AG04449 (cell line): ENCODE measurements around the gene DMD.

ENCODE experiments used
- CTCF ChIA-PET: fragments of 350-600 bp; formaldehyde crosslinking; extraction: SDS; loops from one replicate; lab custom pipeline; 2021; ENCODE audit warnings: antibody characterized with exemption; lab: Yijun Ruan, JAX
- POLR2A ChIA-PET: fragments of 400-600, 350-600 bp; formaldehyde crosslinking; extraction: SDS; loops from one replicate; lab custom pipeline; 2020; ENCODE audit warnings: antibody characterized with exemption, inconsistent platforms; lab: Yijun Ruan, JAX
- DNase-seq: peaks from one replicate; pipeline ENCODE4 v3.0.0-alpha.2; 2010; ENCODE audit warnings: low read depth, low spot score
- H3K4me3 ChIP-seq: 2 replicates; pipeline ENCODE4 v1.5.1; 2011; ENCODE audit warnings: low read depth, mild to moderate bottlenecking, control low read depth, low read length
- TF ChIP-seq, protein P1 (sequence below): IDR thresholded peaks from one replicate; pipeline ENCODE4 v1.5.1; 2011; ENCODE audit warnings: mild to moderate bottlenecking, moderate library complexity, low read length, control low read depth, inconsistent platforms; ENCODE audit not compliant: insufficient read depth; ENCODE audit errors: missing control alignments

DMD gene

DNA sequence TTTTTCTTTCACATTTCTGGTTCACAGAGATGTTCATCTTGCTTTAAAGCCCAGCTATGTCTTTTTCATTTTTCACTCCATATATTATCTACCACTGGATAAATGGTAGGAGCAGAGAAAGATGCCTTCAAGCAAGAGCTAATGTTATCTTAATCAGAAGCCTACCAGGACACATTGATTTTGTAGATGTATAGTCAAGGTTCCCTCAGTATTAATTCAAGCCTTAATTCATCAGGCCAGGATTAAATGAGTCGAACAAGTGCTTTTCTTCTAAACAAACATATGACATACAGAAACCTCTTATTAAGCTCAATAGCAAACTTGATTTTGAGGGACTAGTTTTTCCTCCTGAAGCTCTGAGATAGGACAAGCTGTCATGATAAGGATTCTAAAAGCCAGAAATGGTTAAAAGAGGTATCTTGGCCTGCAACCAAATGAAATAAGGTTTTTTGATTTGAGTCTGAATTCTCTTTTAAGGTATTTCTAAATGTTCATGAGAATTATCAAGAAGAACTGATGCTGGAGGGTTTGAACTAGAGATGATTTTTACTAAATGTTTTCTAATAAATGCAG lies 2057.8 kb downstream of the DMD start:
- CTCF ChIA-PET = no interaction called here
- POLR2A ChIA-PET = no interaction called here
- DNase-seq = no peak

DNA sequence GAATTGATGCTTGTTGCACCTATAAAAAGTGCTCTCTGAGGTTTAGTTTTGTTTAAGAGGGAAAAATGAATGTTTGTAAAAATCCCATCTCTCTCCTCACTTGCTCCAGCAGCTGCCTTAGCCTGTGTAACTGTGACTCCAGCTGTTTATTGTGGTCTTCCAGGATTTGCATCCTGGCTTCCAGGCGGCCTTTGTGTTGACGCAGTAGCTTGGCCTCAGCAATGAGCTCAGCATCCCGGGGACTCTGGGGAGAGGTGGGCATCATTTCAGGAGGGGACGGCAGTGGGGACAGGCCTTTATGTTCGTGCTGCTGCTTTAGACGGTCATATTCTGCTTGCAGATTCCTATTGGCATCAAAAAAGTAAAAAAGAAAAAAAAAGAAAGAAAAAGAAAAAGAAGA lies 2064.2 kb downstream of the DMD start:
- TF ChIP-seq, protein P1, sequence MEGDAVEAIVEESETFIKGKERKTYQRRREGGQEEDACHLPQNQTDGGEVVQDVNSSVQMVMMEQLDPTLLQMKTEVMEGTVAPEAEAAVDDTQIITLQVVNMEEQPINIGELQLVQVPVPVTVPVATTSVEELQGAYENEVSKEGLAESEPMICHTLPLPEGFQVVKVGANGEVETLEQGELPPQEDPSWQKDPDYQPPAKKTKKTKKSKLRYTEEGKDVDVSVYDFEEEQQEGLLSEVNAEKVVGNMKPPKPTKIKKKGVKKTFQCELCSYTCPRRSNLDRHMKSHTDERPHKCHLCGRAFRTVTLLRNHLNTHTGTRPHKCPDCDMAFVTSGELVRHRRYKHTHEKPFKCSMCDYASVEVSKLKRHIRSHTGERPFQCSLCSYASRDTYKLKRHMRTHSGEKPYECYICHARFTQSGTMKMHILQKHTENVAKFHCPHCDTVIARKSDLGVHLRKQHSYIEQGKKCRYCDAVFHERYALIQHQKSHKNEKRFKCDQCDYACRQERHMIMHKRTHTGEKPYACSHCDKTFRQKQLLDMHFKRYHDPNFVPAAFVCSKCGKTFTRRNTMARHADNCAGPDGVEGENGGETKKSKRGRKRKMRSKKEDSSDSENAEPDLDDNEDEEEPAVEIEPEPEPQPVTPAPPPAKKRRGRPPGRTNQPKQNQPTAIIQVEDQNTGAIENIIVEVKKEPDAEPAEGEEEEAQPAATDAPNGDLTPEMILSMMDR = no peak
- CTCF ChIA-PET = no interaction called here
- POLR2A ChIA-PET = no interaction called here
- H3K4me3 ChIP-seq = no peak overlapping the region
- DNase-seq = no peak

More for the DNA sequence above, 2057.8 kb downstream of the DMD start:
- H3K4me3 ChIP-seq = no peak overlapping the region
- TF ChIP-seq, protein P1 = no peak

DNA sequence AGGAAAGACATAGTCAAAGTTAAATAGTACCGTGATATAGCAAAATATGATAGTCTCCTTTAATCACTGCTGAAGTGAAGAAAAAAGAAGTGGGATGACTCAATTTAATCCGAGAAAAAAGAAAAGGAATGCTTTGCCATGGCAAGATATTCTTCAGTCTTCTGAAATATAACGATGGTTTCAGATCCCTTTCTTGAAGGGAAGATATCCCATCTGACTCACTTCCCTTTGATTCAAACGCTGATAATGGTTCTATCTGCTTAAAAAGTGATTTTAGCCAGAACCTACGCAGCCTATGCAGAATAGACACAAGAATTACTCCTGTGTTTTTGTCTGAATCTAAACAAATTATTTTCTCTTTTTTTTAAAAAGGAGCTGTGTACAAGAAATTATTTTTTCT lies 2071.4 kb downstream of the DMD start:
- CTCF ChIA-PET = no interaction called here
- DNase-seq = no peak
- TF ChIP-seq, protein P1 = no peak
- POLR2A ChIA-PET = no interaction called here
- H3K4me3 ChIP-seq = no peak overlapping the region

DNA sequence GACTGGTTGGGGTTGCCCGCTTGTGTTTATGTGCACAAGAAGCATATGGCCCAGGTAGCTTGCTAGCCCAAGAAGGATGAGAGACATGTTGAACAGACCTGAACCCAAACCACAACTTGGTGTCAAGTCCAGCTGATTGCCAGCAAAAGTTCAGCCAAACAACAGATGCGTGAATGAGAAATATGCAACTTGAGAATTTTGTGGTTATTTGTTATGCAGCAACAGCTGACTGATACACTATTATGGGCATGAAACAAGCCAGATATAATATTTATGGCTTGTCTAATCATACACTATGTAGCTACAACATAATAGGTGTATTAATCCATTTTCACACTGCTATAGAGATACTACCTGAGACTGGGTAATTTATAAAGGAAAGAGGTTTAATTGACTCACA lies 2073.2 kb downstream of the DMD start:
- H3K4me3 ChIP-seq = no peak overlapping the region
- no peak for DNase-seq
- TF ChIP-seq, protein P1 = no peak
- ChIA-PET POLR2A (no interaction called here), CTCF (no interaction called here)

DNA sequence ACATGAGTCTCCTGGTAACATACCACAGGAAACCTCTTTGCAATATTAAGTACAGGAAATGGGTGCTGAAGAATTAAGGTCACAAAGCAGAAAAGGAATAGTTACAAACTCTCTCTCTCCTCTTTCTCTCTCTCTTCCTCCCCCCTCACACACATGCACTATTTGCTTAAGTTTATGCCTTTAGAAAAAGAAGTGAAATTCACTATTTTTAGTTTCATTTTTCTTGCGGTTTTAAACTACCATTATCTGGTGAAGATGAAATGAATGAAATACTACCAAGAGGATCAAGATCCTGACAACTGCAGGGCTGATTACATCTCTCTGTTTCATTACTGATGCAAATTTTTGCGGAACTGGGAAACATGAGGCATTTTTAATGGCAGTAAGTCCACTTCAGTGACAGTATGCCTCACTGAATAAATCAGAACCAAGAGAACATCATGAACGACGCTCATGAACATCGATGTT lies 2075.2 kb downstream of the DMD start:
- no peak for DNase-seq
- CTCF ChIA-PET = no interaction called here
- POLR2A ChIA-PET = no interaction called here
- no peak overlapping the region for H3K4me3 ChIP-seq
- TF ChIP-seq, protein P1 = no peak

DNA sequence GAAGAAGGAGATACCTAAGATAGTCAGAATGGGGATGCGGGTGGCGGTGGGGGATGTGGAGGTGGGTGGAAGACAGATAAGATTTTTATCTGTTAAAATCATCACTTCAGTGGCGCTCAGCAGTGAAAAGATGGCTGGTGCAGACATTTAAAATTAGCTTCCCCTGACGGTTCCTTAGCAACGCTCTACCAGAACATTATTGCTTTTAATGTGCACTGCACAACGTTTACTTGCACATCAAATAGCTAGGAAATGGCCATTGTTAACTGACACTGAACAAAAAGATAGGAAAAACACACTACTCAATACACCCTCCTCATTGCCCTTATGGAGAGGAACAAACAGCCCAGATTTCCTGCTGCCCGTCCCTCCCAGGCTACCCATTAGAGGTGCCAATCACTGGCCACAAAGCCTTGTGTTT lies 2078.5 kb downstream of the DMD start:
- ChIA-PET POLR2A (no interaction called here), CTCF (interaction anchor here (1.2 to 1.3 kb wide), 2 partner anchors 95 to 96 kb away, joined by 3 to 4 read pairs; no protein-coding TSS in a partner anchor)
- DNase-seq = no peak
- TF ChIP-seq, protein P1 = no peak
- H3K4me3 ChIP-seq = no peak overlapping the region
